Measurements from ENCODE around the gene F12.

DNA sequence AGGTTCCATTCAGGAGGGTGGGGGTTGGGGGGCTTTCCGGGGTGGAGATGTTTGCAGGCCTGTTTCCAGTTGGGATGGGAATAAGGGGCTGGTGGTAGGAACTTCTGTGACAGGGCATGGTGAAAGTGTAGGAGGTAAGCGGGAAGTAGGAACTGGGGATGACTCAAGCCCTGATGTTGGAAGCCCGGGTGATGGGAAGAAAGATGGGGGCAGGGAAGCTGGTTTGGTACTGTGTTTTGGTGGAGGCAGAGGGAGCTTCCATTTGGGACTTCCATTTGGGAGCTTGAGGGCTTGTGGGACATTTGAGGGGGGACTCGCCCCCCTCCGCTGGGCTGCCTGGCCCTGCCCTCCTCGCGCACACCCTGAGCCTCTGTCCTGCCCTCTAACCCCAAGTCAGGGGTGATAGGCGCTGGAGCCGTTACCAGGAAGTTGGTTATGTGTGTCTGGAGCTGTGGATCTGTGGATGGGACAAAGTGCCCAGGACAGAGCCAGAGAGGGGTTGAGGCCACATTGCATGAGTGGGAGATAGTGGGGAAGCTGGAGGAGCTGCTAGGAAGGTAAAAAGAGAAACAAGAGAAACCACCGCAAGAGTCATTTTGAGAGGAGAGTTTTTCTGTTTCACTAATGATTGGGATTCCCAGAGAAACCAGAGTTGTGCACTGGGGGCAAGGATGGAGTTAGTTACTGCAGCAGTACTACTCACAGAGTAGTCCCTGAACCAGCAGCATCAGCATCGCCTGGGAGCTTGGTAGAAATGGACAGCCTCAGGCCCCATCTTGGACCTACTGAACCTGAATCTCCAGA is 45.0 kb downstream of the F12 start:
- no peak for TF ChIP-seq ELF1 (IDR thresholded peaks at IDR 0.05)
- TF ChIP-seq, protein P1, sequence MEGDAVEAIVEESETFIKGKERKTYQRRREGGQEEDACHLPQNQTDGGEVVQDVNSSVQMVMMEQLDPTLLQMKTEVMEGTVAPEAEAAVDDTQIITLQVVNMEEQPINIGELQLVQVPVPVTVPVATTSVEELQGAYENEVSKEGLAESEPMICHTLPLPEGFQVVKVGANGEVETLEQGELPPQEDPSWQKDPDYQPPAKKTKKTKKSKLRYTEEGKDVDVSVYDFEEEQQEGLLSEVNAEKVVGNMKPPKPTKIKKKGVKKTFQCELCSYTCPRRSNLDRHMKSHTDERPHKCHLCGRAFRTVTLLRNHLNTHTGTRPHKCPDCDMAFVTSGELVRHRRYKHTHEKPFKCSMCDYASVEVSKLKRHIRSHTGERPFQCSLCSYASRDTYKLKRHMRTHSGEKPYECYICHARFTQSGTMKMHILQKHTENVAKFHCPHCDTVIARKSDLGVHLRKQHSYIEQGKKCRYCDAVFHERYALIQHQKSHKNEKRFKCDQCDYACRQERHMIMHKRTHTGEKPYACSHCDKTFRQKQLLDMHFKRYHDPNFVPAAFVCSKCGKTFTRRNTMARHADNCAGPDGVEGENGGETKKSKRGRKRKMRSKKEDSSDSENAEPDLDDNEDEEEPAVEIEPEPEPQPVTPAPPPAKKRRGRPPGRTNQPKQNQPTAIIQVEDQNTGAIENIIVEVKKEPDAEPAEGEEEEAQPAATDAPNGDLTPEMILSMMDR (IDR thresholded peaks at IDR 0.05), result no peak
- TF ChIP-seq EP300 (IDR thresholded peaks at IDR 0.05; ENCODE audit: borderline replicate concordance in 1 of 2, low read depth in 1 of 2, low read length in 1 of 2), result no peak
- TF ChIP-seq EZH2phosphoT487 (IDR thresholded peaks at IDR 0.05; ENCODE audit: borderline replicate concordance, low read depth), result no peak
- TF ChIP-seq POLR2AphosphoS5 (IDR thresholded peaks at IDR 0.05; ENCODE audit: low read depth, low read length), result no peak
